Central memory CD4-positive, alpha-beta T cell (primary cell): ENCODE measurements around the gene ZC3H7B.
"Not testable (repeated sequence)": the region's sequence is repeated elsewhere in the genome, so short reads cannot be mapped to it uniquely, and the experiment has no call there.

Experiments used
- DNase-seq: peaks from one replicate; pipeline ENCODE4 v3.0.0; 2022
- total RNA-seq, 3 experiments: gene quantifications; one replicate each; lab custom pipeline; 2026; lab: John Stamatoyannopoulos, UW

ZC3H7B gene, protein sequence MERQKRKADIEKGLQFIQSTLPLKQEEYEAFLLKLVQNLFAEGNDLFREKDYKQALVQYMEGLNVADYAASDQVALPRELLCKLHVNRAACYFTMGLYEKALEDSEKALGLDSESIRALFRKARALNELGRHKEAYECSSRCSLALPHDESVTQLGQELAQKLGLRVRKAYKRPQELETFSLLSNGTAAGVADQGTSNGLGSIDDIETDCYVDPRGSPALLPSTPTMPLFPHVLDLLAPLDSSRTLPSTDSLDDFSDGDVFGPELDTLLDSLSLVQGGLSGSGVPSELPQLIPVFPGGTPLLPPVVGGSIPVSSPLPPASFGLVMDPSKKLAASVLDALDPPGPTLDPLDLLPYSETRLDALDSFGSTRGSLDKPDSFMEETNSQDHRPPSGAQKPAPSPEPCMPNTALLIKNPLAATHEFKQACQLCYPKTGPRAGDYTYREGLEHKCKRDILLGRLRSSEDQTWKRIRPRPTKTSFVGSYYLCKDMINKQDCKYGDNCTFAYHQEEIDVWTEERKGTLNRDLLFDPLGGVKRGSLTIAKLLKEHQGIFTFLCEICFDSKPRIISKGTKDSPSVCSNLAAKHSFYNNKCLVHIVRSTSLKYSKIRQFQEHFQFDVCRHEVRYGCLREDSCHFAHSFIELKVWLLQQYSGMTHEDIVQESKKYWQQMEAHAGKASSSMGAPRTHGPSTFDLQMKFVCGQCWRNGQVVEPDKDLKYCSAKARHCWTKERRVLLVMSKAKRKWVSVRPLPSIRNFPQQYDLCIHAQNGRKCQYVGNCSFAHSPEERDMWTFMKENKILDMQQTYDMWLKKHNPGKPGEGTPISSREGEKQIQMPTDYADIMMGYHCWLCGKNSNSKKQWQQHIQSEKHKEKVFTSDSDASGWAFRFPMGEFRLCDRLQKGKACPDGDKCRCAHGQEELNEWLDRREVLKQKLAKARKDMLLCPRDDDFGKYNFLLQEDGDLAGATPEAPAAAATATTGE
- 122 to 220 (median 137) reads per million in 3 experiments for total RNA-seq

DNA sequence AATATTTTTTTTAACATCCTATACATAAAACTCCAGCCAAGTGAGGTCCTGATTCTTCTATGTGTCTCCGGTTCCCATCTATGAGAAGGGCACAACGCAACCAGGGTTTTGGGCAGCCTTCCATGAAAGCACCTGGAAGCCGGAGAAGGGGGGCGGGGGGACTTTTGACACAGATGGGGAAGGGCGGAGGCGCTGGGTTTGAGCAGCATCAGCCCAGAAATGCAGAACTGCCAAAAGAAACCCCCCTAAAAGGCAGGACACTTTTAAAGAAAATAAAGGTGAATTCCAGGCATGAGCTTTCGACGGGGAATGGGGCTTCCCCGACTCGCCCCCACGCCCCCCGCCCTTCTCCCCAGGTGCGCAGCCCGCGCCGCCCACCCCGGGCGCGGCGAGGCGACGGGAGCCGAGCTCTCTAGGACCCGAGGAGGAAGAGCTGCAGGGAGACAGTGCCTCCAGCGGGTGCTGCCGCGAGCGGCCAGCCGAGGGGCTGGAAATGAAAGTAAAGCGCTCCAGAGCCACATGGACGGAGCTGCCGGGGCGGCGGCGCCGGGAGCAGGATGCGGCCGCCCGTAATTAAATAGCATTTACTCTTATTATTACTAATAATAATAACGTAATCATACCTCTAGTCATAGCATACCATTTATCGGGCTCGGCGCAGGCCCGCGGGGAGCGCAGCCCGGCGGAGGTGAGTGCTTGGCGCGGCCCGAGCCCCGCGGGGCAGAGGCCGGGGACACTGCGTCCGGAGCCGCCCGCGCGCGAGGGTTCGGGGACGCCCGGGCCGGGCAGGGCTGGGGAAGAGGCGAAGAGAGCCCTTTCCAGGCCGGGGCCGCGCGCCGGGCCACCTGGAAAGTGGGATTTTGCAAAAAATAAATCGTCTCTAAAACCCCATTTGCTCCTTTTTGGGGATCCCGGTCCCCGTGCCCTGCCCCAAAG lies at the start of gene ZC3H7B:
Gene ZC3H7B, plus strand, starts transcription at position 441 of the 936 bp plus-strand sequence. CDS start 19,136 bp downstream, outside the sequence.
- peak; percentile 84 for DNase-seq

DNA sequence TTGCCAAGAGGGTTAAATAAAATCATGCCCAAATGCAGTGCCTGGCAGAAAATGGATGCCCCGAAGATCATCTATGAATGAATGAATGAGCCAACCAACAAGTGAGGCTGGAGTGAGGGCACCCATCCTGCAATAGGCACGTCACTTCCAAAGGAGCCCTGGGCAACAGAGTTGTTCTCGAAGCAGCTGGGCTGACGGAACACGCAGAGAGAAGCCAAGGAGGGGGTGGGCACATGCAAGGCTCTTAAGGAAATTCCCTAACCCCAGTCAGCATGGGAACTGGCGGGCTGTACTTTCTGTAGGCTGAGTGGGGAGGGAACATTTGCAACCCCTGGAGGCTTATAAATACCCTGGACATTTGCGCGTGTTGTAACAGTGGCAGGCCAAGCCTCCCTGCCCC lies 49.0 kb upstream of the ZC3H7B start:
- DNase-seq = no peak

DNA sequence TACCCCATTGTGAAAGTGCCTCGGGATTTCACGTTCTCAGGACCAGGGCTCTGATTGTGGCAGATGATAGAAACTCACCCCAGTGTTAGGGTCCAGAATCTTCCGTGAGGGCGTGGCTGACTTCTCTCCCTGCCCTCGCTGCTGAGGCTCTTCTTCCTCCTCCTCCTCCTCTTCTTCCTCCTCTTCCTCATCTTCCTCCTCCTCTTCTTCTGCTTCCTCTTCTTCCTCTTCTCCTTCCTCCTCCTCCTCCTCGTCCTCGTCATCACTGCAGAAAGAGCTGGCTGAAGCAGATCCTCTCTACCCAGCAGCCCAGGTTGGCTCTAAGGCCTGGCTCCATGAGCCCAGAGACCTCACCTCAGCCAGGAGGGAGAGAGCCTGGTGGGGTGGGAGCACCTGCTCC lies 47.1 kb upstream of the ZC3H7B start:
- DNase-seq = no peak

DNA sequence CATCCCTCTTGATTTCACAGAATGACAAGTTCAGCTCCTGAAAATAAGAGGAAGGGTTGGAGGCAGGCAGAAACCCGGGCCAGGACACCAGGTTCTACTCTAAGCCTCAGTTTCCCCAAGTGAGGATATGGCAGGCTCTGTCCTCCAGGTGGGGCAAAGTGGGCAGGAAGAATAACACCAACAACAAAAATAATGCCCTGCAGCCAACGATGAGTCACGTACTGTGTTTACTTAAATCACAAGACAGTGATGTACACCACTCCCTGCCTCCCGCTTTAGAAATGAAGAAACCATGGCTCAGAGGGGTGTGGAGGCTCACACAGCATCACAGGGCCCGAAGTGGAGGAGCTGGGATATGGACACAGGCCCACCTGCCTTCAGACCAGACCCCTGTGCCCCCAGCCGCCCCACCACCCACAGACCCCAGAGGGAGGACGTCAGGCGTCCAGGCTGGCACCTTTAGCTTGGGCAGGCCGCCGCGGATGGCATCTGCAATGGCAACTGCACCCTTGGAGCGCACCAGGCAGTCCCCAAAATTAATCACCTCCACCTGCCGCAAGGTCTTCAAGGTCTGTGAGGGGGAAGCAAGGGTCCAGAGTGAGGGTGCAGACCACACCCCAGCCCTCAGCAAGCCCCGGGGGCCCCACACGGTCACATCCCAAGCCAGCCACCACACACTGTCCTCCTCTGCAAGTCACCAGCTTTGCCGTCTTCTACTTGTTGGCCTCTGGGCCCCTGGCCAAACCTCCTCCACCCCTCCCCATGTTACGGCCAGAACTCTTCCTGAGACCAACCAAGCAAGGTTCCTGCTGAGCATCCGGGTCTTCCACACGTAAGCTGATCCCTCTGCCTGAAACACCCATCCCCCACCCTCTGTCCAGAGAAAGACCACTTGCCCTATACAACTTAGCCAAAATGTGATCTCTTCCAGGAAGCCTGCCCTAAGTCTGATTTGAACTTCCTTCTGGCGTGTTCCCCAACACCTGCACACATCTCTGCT lies 44.8 kb upstream of the ZC3H7B start:
- DNase-seq = no peak

DNA sequence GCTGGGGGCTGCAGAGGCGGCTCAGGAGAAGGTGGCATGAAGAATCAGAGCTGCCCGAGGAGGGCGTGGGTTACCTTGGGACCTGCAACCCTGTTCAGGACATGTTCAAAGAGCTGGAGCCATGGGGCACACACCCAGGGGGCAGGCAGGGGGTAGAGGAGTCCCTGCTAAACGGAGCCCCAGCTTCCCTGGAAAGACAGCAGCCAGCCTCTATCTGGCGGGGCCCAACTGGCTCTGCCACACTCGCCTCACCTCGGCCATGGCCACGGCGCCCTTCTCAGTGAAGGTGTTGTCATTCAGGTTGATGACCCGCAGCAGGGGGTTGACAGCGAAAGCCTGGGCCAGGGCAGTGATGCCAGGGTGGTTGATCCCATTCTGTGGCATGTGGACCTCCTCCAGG lies 43.6 kb upstream of the ZC3H7B start:
- no peak for DNase-seq

- DNase-seq = not testable (repeated sequence)
Measured at GRCh38 chr22:41259756-41260155, 41.6 kb upstream of the ZC3H7B start.

- DNase-seq = no peak
Measured at GRCh38 chr22:41260871-41261270, 40.5 kb upstream of the ZC3H7B start.

DNA sequence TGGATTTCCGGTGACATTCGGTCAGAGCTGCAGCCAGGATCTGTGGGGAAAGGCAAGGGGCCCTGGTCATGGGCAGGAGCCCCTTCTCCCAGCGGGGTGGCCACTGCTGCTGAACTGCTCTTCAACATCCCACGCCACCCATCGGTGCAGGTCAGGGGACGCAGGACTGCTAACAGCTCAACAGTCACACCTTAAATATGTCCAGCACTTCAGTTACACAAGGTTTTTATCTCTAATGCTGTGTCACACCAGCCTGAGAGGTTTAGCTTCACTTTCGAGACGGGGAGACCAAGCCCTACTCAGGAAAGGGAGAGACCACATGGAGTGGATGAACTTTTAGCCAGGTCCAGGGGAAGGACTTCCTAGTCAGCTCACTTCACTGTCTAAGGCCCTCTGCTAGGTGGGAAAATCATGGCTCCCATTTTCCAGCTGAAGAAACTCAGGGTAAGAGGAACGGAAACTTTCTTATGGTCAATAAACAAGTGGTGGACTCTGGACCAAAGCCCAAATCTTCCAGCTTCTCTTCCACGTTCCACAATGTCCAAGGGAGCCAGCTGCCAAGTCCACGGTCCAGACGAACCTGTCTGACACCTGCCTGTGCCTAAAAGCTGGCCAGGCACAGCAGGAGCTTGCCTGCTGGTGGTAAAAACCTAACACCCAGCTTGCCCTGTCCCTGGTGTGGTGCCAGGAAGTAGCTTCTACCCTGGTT lies 39.6 kb upstream of the ZC3H7B start:
- no peak for DNase-seq

- DNase-seq = no peak
Measured at GRCh38 chr22:41262250-41262765, 39.0 kb upstream of the ZC3H7B start.

DNA sequence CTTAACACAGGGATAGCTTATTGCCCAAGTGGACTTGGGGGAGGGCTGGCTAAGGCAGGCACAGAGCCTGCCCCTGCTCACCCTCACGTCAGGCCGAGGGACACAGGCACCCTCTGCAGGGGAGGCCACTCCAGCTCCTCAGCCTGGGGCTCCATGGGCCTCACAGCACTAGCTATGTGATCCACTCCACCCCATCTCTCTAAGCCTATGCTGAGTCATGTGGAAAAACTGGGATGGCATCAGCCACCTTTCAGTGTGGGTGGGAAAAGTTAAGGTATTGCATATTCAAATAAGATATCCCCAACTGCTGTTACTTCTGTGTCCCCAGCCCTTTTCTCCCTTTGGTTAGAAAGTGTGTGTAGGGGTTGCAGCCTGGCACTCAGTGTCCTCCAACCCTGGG lies 37.6 kb upstream of the ZC3H7B start:
- no peak for DNase-seq

DNA sequence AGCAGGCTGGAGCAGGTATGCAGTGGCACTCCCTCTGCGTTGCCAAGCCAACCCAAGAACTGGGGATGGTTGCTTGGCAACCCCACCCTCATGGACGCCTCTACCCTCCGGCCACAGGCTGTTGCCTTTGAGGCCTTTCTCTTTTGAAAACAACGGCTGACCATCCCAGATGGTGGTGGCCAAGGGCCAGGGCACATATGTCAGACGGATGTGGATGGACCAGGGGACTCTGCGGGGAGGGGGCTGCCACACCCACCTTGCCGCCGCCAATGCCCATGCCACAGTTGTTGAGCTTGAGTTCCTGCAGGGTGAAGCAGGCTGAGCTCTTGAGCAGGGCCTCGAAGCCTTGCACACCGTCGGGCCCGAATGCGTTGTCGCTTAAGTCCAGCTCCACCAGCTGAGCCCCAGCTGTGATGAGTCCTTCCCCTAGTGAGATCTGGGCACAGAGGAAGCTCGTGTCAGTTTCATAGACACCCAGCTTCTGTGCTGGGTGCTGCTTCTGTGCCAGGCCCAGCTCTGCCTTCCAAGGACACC lies 36.9 kb upstream of the ZC3H7B start:
- DNase-seq = no peak

- DNase-seq = no peak
Measured at GRCh38 chr22:41267958-41268357, 33.4 kb upstream of the ZC3H7B start.

- no peak for DNase-seq
Measured at GRCh38 chr22:41271787-41272186, 29.5 kb upstream of the ZC3H7B start.

- no peak for DNase-seq
Measured at GRCh38 chr22:41273128-41273527, 28.2 kb upstream of the ZC3H7B start.

GRCh38 chr22:41274856-41275255 lies 26.5 kb upstream of the ZC3H7B start:
- no peak for DNase-seq

- no peak for DNase-seq
Measured at GRCh38 chr22:41280065-41280464, 21.3 kb upstream of the ZC3H7B start.

DNA sequence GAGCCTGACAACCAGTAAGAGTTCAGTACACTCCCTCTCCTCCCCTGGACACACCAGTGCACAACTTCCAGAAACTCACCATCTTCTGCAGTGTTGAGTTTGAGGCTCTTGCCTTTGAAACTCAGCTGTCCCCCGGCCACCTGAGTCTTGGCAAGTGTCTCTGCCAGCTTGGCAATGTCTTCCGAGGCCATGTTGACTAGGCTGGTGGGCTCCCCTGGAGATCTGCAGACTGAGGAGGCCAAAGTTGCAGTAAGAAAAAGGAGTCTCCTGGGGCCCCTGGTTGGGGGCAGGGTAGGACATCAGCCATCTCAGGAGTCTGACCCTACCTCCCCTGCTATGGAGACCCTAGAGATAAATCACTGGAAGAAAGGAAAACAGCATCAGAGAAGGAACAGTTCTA lies 20.5 kb upstream of the ZC3H7B start:
- DNase-seq = no peak

DNA sequence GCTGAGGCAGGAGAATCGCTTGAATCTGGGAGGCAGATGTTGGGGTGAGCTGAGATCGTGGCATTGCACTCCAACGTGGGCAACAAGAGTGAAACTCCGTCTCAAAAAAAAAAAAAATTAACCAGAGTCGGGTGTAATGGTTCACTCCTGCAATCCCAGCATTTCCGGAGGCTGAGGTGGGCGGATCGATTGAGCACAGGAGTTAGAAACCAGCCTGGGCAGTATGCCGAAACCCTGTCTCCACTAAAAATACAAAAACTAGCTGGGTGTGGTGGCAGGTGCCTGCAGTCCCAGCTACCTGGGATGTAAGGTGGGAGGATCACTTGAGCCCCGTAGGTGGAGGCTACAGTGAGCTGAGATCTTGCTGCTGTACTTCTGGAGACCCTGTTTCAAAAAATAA lies 16.9 kb upstream of the ZC3H7B start:
- DNase-seq = no peak

- peak; percentile 92 for DNase-seq
Measured at GRCh38 chr22:41285441-41285819, 15.9 kb upstream of the ZC3H7B start.
